B cell (primary cell): ENCODE data around the gene OPTN. TPM values are rescaled to one million over a fixed set of nuclear protein-coding genes. Genes with fewer than 3 reads are reported as not detected.

ENCODE experiments used
- ATAC-seq: fragments of 200-7000 bp; cut with Tn5 transposase; one replicate; pipeline ENCODE4 v1.10.0; 2021; ENCODE audit warnings: low read depth, mild to moderate bottlenecking, moderate number of reproducible peaks, moderate library complexity
- CTCF ChIA-PET: fragments of 350-600 bp; sonication (Branson Sonifier 250); formaldehyde crosslinking; loops from one replicate; lab custom pipeline; 2021; ENCODE audit warnings: antibody characterized with exemption, inconsistent platforms; lab: Charles Lee
- POLR2A ChIA-PET: fragments of 350-600 bp; sonication (Branson Sonifier 250); formaldehyde crosslinking; loops from one replicate; lab custom pipeline; 2021; ENCODE audit warnings: antibody characterized with exemption; lab: Charles Lee
- DNase-seq: peaks from one replicate; pipeline ENCODE4 v3.0.0; 2013
- H2AFZ ChIP-seq: 2 replicates; pipeline ENCODE4 v1.6.1; 2012; ENCODE audit warnings: mild to moderate bottlenecking, low read depth, low read length; ENCODE audit not compliant: insufficient read depth, poor library complexity, severe bottlenecking
- H3K27ac ChIP-seq, 2 donors: 1 replicate in 1 of 2; 2 replicates in 1 of 2; pipeline ENCODE4 v1.5.1; 2012 to 2013; ENCODE audit warnings: low read length in 2 of 2, mild to moderate bottlenecking in 2 of 2, moderate library complexity in 1 of 2
- H3K27me3 ChIP-seq, 4 experiments: fragments of 200-600 bp in 1 of 4; sonication (generic) in 1 of 4; replicated peaks in 1 of 4; 1 replicate in 2 of 4; 2 replicates in 2 of 4; pipeline versions ENCODE4 v1.6.1 to v1.7.0; 2013 to 2016; ENCODE audit warnings: low read length in 3 of 4, mild to moderate bottlenecking in 2 of 4, mixed read lengths in 1 of 4, moderate library complexity in 1 of 4; ENCODE audit not compliant: insufficient read depth in 4 of 4, control insufficient read depth in 3 of 4; ENCODE audit errors: control extremely low read depth in 1 of 4
- H3K36me3 ChIP-seq, 2 experiments: replicated peaks in 1 of 2; 1 replicate in 1 of 2; 2 replicates in 1 of 2; pipeline versions ENCODE4 v1.6.1 to v1.7.1; 2013; ENCODE audit warnings: low read length in 1 of 2; ENCODE audit not compliant: insufficient read depth in 2 of 2, control insufficient read depth in 1 of 2; ENCODE audit errors: control extremely low read depth in 1 of 2, extremely low read depth in 1 of 2
- H3K4me1 ChIP-seq, 2 donors: fragments of 200-600 bp in 1 of 2; sonication (generic) in 1 of 2; 1 replicate in 1 of 2; 2 replicates in 1 of 2; pipeline versions ENCODE4 v1.5.1 to v1.6.1; 2013 to 2017; ENCODE audit warnings: low read length in 2 of 2; ENCODE audit not compliant: control insufficient read depth in 2 of 2, insufficient read depth in 2 of 2
- H3K4me2 ChIP-seq: replicated peaks from 2 replicates; pipeline ENCODE3; 2012; ENCODE audit warnings: mild to moderate bottlenecking, low read depth, low read length; ENCODE audit not compliant: poor library complexity, severe bottlenecking
- H3K4me3 ChIP-seq, 5 experiments: fragments of 200-600 bp in 1 of 5; sonication (generic) in 1 of 5; 1 replicate in 3 of 5; 2 replicates in 2 of 5; pipeline versions ENCODE4 v1.5.1 to v1.7.0; 2011 to 2016; ENCODE audit warnings: low read length in 4 of 5, mild to moderate bottlenecking in 4 of 5, low read depth in 2 of 5, control low read depth in 1 of 5, moderate library complexity in 1 of 5; ENCODE audit not compliant: insufficient read depth in 1 of 5; ENCODE audit errors: control extremely low read depth in 1 of 5, extremely low read depth in 1 of 5
- H3K79me2 ChIP-seq: fragments of 200-600 bp; sonication (generic); one replicate; pipeline ENCODE4 v1.6.0; 2016; ENCODE audit warnings: low read length; ENCODE audit not compliant: control insufficient read depth, insufficient read depth
- H3K9ac ChIP-seq: fragments of 200-600 bp; sonication (generic); 2 replicates; pipeline ENCODE4 v1.6.1; 2017; ENCODE audit warnings: mild to moderate bottlenecking, low read length, moderate library complexity
- H3K9me3 ChIP-seq, 3 donors: one replicate each; pipeline versions ENCODE4 v1.6.1 to v1.7.1; 2013; ENCODE audit warnings: low read length in 2 of 3; ENCODE audit not compliant: control insufficient read depth in 2 of 3, insufficient read depth in 1 of 3; ENCODE audit errors: control extremely low read depth in 1 of 3
- H4K20me1 ChIP-seq: 2 replicates; pipeline ENCODE4 v1.6.0; 2012; ENCODE audit warnings: mild to moderate bottlenecking, low read length; ENCODE audit not compliant: insufficient read depth, control insufficient read depth, poor library complexity, severe bottlenecking
- H3K27ac Mint-ChIP-seq: one replicate; pipeline ENCODE4 v1.8.0; 2021; ENCODE audit warnings: mixed read lengths
- H3K27me3 Mint-ChIP-seq: one replicate; pipeline ENCODE4 v1.8.0; 2021; ENCODE audit warnings: mixed read lengths
- H3K4me1 Mint-ChIP-seq: one replicate; pipeline ENCODE4 v1.8.0; 2021; ENCODE audit warnings: mixed read lengths
- H3K4me3 Mint-ChIP-seq: one replicate; pipeline ENCODE4 v1.8.0; 2021; ENCODE audit warnings: mixed read lengths
- H3K9me3 Mint-ChIP-seq: one replicate; pipeline ENCODE4 v1.8.0; 2022; ENCODE audit warnings: mixed read lengths; ENCODE audit not compliant: insufficient read depth
- EZH2 ChIP-seq: IDR thresholded peaks from 2 replicates; pipeline ENCODE4 v1.6.1; 2012; ENCODE audit warnings: borderline replicate concordance, low read depth, mild to moderate bottlenecking, moderate library complexity, low read length; ENCODE audit not compliant: insufficient read depth, poor library complexity, severe bottlenecking
- WGBS: methylation state at CpG from one replicate; pipeline ENCODE4 v1.1.5; 2013; ENCODE audit warnings: missing lambda C conversion rate; ENCODE audit not compliant: insufficient coverage; 5-methylcytosine and 5-hydroxymethylcytosine counted together
- intact Hi-C: fragments of 100-400 bp; cut with micrococcal nuclease; formaldehyde crosslinking; loops from one replicate; pipeline ENCODE4 v1.10.0; 2022
- polyA plus RNA-seq: library from polyadenylated mRNA; depleted of rRNA; stranded (reverse); fragments of >200 nt; gene quantifications from 2 replicates; pipeline ENCODE4 v1.2.3, GENCODE V29; 2012
- total RNA-seq, 2 donors: library from RNA; stranded (reverse); fragments of 120-200 nt in 1 of 2; gene quantifications; 1 replicate in 1 of 2; 2 replicates in 1 of 2; pipeline versions ENCODE4 v1.2.3 to v1.2.4, GENCODE V29; 2013 to 2022
- TF ChIP-seq, protein P1 (sequence below): fragments of 200-600 bp; IDR thresholded peaks from one replicate; pipeline ENCODE4 v1.8.0; 2022; ENCODE audit warnings: antibody characterized with exemption, mild to moderate bottlenecking

Gene OPTN
- total and polyA plus RNA-seq, 2 donors (not counting 1 experiment from before 2014, with no cell fraction given), result 5.2 to 42.8 TPM

DNA sequence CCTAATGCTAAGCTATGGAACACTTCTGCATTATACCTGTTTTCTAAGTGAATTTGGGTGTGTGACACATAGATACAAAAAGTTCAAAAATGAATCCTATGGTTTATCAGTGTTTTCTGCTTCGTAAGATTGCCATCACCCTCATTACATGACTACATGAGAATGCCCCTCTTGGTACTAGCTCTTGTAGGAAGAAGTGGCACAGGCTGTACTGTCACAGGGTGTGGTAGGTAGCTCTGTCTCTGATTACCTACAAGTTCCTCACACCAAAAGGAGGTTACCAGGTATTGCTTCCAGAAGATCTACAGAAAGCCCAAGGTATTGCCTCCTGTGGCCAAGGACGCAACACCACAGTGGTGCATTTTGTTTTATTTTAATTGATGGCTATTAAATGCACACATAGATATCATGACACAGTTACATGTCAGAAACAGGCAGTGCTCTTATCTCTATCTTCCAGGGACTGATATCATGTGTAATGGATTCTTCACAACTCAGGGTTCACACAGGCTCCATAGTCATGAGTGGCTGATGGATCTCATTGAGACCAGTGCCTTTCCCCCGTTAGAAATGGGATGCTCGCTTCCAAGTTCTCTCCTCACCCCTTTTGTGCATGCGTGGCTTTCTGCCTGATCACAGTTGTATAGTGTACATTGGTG lies 6.6 kb downstream of the OPTN start:
- no peak overlapping the region for H3K27ac ChIP-seq
- no peak for ATAC-seq
- no peak overlapping the region for H3K27ac Mint-ChIP-seq

DNA sequence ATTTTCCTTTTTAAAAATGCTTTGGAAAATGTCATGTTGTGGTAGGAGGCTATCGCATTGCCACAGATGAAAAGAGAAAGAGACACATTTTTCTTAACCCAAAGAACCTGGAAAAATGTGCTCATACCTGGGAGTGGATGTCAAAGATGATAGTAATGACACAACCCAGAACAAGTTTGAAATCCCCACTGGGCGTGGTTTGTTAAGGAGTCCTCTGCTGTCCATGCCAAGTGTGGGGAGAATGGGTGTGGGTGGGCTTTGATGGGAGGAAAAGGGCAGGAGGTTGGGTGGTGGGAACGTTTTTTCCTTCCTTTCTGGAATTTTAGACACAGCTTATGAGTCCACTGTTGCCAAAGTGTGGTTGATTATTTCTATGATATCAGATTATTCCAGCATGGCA lies 10.9 kb downstream of the OPTN start:
- Histone ChIP-seq H3K4me1 (peaks cover 8 to 11% of the 10 kb centered on the region in 2 donors), H2AFZ (no peak overlapping the region), H4K20me1 (no peaks in the 10 kb centered on the region), H3K9ac (no peak overlapping the region), H3K27ac (no peak overlapping the region), H3K4me3 (no peak overlapping the region), H3K4me2 (no peak overlapping the region), H3K36me3 (peaks cover 8 to 33% of the 10 kb centered on the region in 2 experiments), H3K79me2 (no peaks in the 10 kb centered on the region), H3K9me3 (no peaks in the 10 kb centered on the region), H3K27me3 (no peaks in the 10 kb centered on the region)
- no peak for TF ChIP-seq EZH2
- TF ChIP-seq, protein P1, sequence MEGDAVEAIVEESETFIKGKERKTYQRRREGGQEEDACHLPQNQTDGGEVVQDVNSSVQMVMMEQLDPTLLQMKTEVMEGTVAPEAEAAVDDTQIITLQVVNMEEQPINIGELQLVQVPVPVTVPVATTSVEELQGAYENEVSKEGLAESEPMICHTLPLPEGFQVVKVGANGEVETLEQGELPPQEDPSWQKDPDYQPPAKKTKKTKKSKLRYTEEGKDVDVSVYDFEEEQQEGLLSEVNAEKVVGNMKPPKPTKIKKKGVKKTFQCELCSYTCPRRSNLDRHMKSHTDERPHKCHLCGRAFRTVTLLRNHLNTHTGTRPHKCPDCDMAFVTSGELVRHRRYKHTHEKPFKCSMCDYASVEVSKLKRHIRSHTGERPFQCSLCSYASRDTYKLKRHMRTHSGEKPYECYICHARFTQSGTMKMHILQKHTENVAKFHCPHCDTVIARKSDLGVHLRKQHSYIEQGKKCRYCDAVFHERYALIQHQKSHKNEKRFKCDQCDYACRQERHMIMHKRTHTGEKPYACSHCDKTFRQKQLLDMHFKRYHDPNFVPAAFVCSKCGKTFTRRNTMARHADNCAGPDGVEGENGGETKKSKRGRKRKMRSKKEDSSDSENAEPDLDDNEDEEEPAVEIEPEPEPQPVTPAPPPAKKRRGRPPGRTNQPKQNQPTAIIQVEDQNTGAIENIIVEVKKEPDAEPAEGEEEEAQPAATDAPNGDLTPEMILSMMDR, result no peak
- intact Hi-C loops, result no loop called here
- no peak overlapping the region for H3K4me3 Mint-ChIP-seq
- ChIA-PET POLR2A (no interaction called here), CTCF (interaction anchor here (1.3 to 1.6 kb wide), 2 partner anchors 11 to 13 kb away, joined by 3 to 6 read pairs; partner anchors contain the start of gene OPTN)
- peaks cover 21% of the 10 kb centered on the region for H3K4me1 Mint-ChIP-seq
- ATAC-seq, result no peak
- WGBS, result 100% methylated on average over 2 of the region's 3 CpGs
- H3K9me3 Mint-ChIP-seq, result no peaks in the 10 kb centered on the region
- H3K27ac Mint-ChIP-seq, result no peak overlapping the region
- no peaks in the 10 kb centered on the region for H3K27me3 Mint-ChIP-seq
- DNase-seq, result no peak

More for the DNA sequence above, 6.6 kb downstream of the OPTN start:
- no peak overlapping the region for H3K4me2 ChIP-seq
- H3K4me1 ChIP-seq, result peaks cover 8 to 11% of the 10 kb centered on the region in 2 donors
- DNase-seq, result no peak
- H3K9me3 ChIP-seq, result no peaks in the 10 kb centered on the region
- POLR2A ChIA-PET, result no interaction called here
- Mint-ChIP-seq H3K27me3 (no peaks in the 10 kb centered on the region), H3K4me1 (peaks cover 24% of the 10 kb centered on the region), H3K9me3 (no peaks in the 10 kb centered on the region), H3K4me3 (no peak overlapping the region)
- H2AFZ ChIP-seq, result no peak overlapping the region
- no peak overlapping the region for H3K9ac ChIP-seq
- no peaks in the 10 kb centered on the region for H4K20me1 ChIP-seq
- H3K36me3 ChIP-seq, result peaks cover 3 to 15% of the 10 kb centered on the region in 2 experiments
- peaks cover 11% of the 10 kb centered on the region for H3K79me2 ChIP-seq
- no peaks in the 10 kb centered on the region for H3K27me3 ChIP-seq
- intact Hi-C loops, result no loop called here
- H3K4me3 ChIP-seq, result no peak overlapping the region
- 60% methylated on average over 1 of the region's 5 CpGs for WGBS
- TF ChIP-seq, protein P1, result no peak
- TF ChIP-seq EZH2, result no peak
- CTCF ChIA-PET, result no interaction called here
